Right lobe of liver (tissue), 4 donors: Measurements from ENCODE around the gene CACNB2.

Source experiments
- CTCF ChIP-seq, 4 donors: fragments of 200-600 bp in 3 of 4; fragments of 450-650 bp in 1 of 4; IDR thresholded peaks; one replicate each; pipeline versions ENCODE4 v1.5.1 to v1.8.0; 2016 to 2022; ENCODE audit warnings: antibody characterized with exemption in 4 of 4, mild to moderate bottlenecking in 2 of 4
- POLR2A ChIP-seq: fragments of 450-650 bp; IDR thresholded peaks from one replicate; pipeline ENCODE4 v1.6.1; 2017; ENCODE audit warnings: antibody characterized with exemption, mild to moderate bottlenecking
- donor health status: DM: no; HTN: no; CAD: no.
- donor health status: DM: no; HTN: no; CAD: no.
- donor health status: DM: no; HTN: yes; CAD: no.

GRCh38 chr10:18476076-18476647, 335.9 kb downstream of the CACNB2 start:
- TF ChIP-seq POLR2A (no peak), CTCF (IDR thresholded peaks at IDR 0.05) (no peak)
